MM.1S (cell line): ENCODE data around the gene CNTNAP2.

Experiments
- DNase-seq: peaks from one replicate; pipeline ENCODE4 v3.0.0-alpha.2; 2015
- H2AFZ ChIP-seq: fragments of 300-600 bp; sonication (generic); 2 replicates; pipeline ENCODE4 v1.6.0; 2016; ENCODE audit warnings: antibody characterized with exemption, low read length
- H3F3A ChIP-seq: fragments of 300-600 bp; sonication (generic); 2 replicates; pipeline ENCODE4 v1.6.1; 2016; ENCODE audit warnings: mild to moderate bottlenecking, antibody characterized with exemption, low read length, moderate library complexity, mixed read lengths; ENCODE audit not compliant: insufficient read depth
- H3K27ac ChIP-seq: fragments of 300-600 bp; sonication (generic); 2 replicates; pipeline ENCODE4 v1.5.1; 2016; ENCODE audit warnings: mild to moderate bottlenecking, low read length
- H3K27me3 ChIP-seq: fragments of 300-600 bp; sonication (generic); replicated peaks from 2 replicates; pipeline ENCODE4 v1.6.0; 2016; ENCODE audit warnings: low read length; ENCODE audit not compliant: insufficient read depth
- H3K36me3 ChIP-seq: fragments of 300-600 bp; sonication (generic); replicated peaks from 2 replicates; pipeline ENCODE4 v1.6.1; 2016; ENCODE audit warnings: mild to moderate bottlenecking, low read length, mixed read lengths; ENCODE audit not compliant: insufficient read depth
- H3K4me1 ChIP-seq: fragments of 300-600 bp; sonication (generic); 2 replicates; pipeline ENCODE4 v1.6.1; 2016; ENCODE audit warnings: low read length, mixed read lengths
- H3K4me2 ChIP-seq: fragments of 300-600 bp; sonication (generic); 2 replicates; pipeline ENCODE4 v1.6.0; 2016; ENCODE audit warnings: low read depth, low read length
- H3K4me3 ChIP-seq: fragments of 300-600 bp; sonication (generic); 2 replicates; pipeline ENCODE4 v1.5.1; 2016; ENCODE audit warnings: low read length, mixed read lengths
- H3K79me2 ChIP-seq: fragments of 300-600 bp; sonication (generic); 2 replicates; pipeline ENCODE4 v1.6.1; 2016; ENCODE audit warnings: mixed run types, low read length, mixed read lengths
- H3K9ac ChIP-seq: fragments of 300-600 bp; sonication (generic); 2 replicates; pipeline ENCODE4 v1.6.1; 2016; ENCODE audit warnings: low read length, mixed read lengths
- H3K9me2 ChIP-seq: fragments of 300-600 bp; sonication (generic); replicated peaks from 2 replicates; pipeline ENCODE4 v1.6.1; 2016; ENCODE audit warnings: mild to moderate bottlenecking, low read length, mixed read lengths; ENCODE audit not compliant: insufficient read depth
- H3K9me3 ChIP-seq: fragments of 300-600 bp; sonication (generic); replicated peaks from 2 replicates; pipeline ENCODE4 v1.6.1; 2016; ENCODE audit warnings: mild to moderate bottlenecking, low read length, mixed read lengths; ENCODE audit not compliant: insufficient read depth
- H4K20me1 ChIP-seq: fragments of 300-600 bp; sonication (generic); 2 replicates; pipeline ENCODE4 v1.6.1; 2016; ENCODE audit warnings: mild to moderate bottlenecking, low read length, moderate library complexity, mixed read lengths; ENCODE audit not compliant: insufficient read depth
- EZH2 ChIP-seq: fragments of 300-600 bp; sonication (generic); optimal IDR thresholded peaks from 2 replicates; pipeline ENCODE3; 2017; ENCODE audit warnings: low read depth, mild to moderate bottlenecking, antibody characterized with exemption, low read length, mixed read lengths
- EZH2phosphoT487 ChIP-seq: fragments of 300-600 bp; sonication (generic); IDR thresholded peaks from 2 replicates; pipeline ENCODE4 v1.6.1; 2018; ENCODE audit warnings: antibody characterized with exemption, low read length
- TF ChIP-seq, protein P1 (sequence below): fragments of 300-600 bp; sonication (generic); IDR thresholded peaks from 2 replicates; pipeline ENCODE4 v1.5.1; 2016; ENCODE audit warnings: antibody characterized with exemption, low read length, mixed read lengths

CNTNAP2 gene

DNA sequence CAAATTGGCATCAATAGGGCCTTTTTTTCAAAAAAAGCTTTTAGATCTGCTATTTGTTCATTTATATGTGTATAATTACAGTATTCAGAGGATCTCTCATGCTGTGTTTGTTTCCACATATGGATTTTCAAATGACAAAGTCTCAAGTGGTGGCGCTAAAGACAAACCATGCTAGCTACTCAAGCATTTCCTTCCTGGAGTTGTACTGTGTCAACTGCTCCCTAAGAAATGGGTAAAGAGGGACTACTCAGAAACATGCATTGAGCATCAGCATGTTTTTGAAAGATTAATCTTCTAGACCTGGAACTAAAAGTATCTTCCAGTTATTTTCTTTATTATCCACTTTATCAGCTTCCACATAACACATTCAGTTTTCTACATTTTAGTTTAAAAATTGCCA lies 12.7 kb downstream of the CNTNAP2 start:
- Histone ChIP-seq H3K4me2 (no peak overlapping the region), H3K4me3 (no peak overlapping the region), H3F3A (no peaks in the 10 kb centered on the region), H3K9ac (no peak overlapping the region), H3K27me3 (no peaks in the 10 kb centered on the region), H3K4me1 (no peaks in the 10 kb centered on the region), H2AFZ (no peak overlapping the region), H3K27ac (no peak overlapping the region), H3K9me2 (no peaks in the 10 kb centered on the region; the same call in 1 of the 2 replicates), H4K20me1 (no peaks in the 10 kb centered on the region), H3K9me3 (no peaks in the 10 kb centered on the region), H3K36me3 (no peaks in the 10 kb centered on the region), H3K79me2 (no peaks in the 10 kb centered on the region)
- TF ChIP-seq, protein P1, sequence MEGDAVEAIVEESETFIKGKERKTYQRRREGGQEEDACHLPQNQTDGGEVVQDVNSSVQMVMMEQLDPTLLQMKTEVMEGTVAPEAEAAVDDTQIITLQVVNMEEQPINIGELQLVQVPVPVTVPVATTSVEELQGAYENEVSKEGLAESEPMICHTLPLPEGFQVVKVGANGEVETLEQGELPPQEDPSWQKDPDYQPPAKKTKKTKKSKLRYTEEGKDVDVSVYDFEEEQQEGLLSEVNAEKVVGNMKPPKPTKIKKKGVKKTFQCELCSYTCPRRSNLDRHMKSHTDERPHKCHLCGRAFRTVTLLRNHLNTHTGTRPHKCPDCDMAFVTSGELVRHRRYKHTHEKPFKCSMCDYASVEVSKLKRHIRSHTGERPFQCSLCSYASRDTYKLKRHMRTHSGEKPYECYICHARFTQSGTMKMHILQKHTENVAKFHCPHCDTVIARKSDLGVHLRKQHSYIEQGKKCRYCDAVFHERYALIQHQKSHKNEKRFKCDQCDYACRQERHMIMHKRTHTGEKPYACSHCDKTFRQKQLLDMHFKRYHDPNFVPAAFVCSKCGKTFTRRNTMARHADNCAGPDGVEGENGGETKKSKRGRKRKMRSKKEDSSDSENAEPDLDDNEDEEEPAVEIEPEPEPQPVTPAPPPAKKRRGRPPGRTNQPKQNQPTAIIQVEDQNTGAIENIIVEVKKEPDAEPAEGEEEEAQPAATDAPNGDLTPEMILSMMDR: no peak
- TF ChIP-seq EZH2phosphoT487 (no peak), EZH2 (no peak)
- no peak for DNase-seq

DNA sequence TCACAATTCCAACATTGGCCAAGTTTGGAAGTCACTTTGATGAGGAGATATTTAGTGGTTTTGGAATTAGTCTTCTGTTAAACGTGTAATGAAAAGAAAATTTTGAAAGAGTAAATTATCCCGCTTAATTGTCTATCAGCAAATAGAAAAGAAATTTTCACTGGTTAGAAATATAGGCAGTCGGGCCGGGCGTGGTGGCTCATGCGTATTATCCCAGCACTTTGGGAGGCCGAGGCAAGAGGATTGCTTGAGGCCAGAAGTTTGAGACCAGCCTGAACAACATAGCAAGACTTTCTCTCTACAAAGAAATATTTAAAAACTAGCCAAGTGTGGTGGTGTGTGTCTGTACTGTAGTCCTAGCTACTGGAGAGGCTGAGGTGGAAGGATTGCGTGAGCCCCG lies 13.4 kb downstream of the CNTNAP2 start:
- Histone ChIP-seq H3K9ac (no peak overlapping the region), H3K27me3 (no peaks in the 10 kb centered on the region), H3K9me3 (no peaks in the 10 kb centered on the region), H3K4me3 (no peak overlapping the region), H3K4me1 (no peaks in the 10 kb centered on the region), H3K4me2 (no peak overlapping the region), H2AFZ (no peak overlapping the region), H3K9me2 (no peaks in the 10 kb centered on the region; the same call in 1 of the 2 replicates), H3K36me3 (no peaks in the 10 kb centered on the region), H3K79me2 (no peaks in the 10 kb centered on the region), H3F3A (no peaks in the 10 kb centered on the region), H3K27ac (no peak overlapping the region), H4K20me1 (no peaks in the 10 kb centered on the region)
- no peak for TF ChIP-seq EZH2
- TF ChIP-seq, protein P1: no peak
- TF ChIP-seq EZH2phosphoT487: no peak
- DNase-seq: no peak

GRCh38 chr7:146131701-146132100 lies 15.1 kb downstream of the CNTNAP2 start:
- DNase-seq: no peak

More at GRCh38 chr7:146131701-146132100, 15.1 kb downstream of the CNTNAP2 start:
- H3K9me3 ChIP-seq: no peaks in the 10 kb centered on the region
- no peaks in the 10 kb centered on the region for H3K36me3 ChIP-seq
- H3K4me2 ChIP-seq: no peak overlapping the region
- H3K9me2 ChIP-seq: no peaks in the 10 kb centered on the region; the same call in 1 of the 2 replicates
- no peaks in the 10 kb centered on the region for H3K79me2 ChIP-seq
- TF ChIP-seq, protein P1: no peak
- TF ChIP-seq EZH2 (no peak), EZH2phosphoT487 (no peak)
- no peak overlapping the region for H3K27ac ChIP-seq
- H4K20me1 ChIP-seq: no peaks in the 10 kb centered on the region
- H3F3A ChIP-seq: no peaks in the 10 kb centered on the region
- H3K27me3 ChIP-seq: no peaks in the 10 kb centered on the region
- H2AFZ ChIP-seq: no peak overlapping the region
- H3K4me3 ChIP-seq: no peak overlapping the region
- H3K4me1 ChIP-seq: no peaks in the 10 kb centered on the region
- H3K9ac ChIP-seq: no peak overlapping the region
